ENCODE measurements around the gene ENGASE.

The ENGASE gene

DNA sequence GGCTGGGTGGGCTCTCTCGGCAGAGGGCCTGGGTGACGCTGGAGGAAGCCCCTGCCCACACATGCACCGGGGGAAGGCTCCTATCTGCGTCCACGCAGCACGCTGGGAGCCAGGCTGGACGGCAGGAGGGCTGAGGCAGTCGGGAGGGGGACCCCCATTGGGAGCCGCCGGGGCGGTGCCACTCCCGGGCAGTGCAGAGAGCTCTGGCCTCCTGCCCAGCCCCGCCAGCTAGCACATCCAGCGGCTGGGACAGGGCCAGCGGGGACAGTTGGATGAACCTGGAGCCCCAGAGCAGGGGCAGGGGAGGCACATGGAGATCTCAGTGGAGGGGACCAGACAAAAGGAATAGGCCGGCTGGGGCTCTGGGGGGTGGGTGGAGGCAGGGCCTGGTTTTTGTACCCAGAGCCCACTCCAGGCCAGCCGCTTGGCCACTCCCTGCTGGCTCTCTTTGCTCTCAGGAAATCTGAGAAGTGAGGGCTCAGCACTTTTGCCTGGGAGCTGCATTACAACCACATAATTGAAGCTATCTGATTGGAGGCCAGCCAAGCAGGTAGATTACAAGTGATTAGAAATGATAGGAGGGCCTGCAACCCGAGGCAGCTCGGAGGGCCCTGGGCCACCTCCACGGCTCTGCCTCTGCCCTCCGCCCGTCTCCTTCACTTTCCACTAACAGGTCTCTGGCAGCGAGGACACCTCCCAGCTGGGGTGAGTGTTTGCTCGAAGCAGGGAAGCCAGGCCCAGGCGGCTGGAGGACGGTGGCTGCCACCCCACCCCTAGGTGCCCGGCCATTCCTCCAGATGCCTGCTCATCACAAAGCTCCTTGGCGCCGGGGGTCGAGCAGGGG is 40.1 kb downstream of the ENGASE start:
- no peak for DNase-seq (ENCODE audit: low read depth in 3 of 3)

DNA sequence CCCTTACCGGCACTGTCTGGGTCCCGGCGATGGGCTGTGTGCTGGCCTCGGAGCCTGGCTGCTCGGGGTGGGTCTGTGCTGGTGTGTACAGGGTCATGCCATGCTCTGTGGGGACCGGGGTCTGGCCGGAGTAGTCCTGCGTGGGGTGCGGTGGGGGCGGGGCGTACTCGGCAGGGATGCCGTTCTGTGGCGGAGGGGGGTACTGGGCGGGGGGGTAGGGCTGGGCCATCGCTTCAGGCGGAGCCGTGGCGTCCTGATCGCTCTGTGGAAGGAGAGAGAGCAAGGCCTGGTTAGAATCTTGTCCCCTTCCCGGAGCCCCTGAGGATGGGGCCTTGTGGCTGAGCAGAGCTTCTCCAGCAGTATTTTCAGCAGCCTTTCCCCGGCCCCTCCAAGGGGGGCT is 40.9 kb downstream of the ENGASE start:
- no peak for DNase-seq (ENCODE audit: low read depth in 3 of 3)

DNA sequence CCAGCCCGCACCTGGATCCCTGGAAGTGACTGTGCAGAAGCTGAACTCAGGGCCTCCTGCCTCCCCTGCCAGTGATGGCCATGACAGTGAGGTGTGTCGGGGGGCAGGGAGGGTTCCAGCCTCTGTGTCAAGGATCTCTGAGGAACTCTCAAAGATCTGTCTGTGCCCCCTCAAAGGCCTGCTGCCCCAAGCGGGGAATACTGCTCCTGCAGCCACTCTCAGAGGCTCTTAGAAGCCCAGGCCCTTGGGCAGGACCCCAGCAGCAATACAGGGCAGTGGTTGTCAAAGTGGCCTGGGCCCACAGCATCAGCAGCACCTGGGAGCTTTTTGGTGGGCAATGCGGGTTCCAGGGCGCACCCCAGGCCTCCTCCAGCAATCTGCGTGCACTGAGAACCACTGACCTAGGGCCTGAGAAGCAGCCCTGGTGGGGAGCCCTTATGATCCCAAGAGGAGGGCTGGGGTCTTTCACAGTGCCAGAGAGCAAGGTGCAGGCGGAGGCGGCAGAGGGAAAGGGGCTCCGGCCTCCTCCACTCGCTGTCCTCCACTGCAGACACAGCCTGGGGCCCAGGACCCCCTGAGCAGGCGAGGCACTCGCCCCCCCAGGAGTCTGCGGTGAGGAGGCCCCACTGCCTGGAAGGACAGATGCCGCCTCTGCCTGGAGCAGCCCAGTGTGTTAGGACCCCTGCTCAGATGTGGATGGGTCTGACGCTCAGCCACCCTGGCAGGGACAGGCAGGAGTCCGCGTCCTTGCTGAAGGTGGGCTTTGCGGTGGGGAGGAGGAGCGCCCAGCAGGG is 42.1 kb downstream of the ENGASE start:
- DNase-seq (ENCODE audit: low read depth in 3 of 3): no peak

DNA sequence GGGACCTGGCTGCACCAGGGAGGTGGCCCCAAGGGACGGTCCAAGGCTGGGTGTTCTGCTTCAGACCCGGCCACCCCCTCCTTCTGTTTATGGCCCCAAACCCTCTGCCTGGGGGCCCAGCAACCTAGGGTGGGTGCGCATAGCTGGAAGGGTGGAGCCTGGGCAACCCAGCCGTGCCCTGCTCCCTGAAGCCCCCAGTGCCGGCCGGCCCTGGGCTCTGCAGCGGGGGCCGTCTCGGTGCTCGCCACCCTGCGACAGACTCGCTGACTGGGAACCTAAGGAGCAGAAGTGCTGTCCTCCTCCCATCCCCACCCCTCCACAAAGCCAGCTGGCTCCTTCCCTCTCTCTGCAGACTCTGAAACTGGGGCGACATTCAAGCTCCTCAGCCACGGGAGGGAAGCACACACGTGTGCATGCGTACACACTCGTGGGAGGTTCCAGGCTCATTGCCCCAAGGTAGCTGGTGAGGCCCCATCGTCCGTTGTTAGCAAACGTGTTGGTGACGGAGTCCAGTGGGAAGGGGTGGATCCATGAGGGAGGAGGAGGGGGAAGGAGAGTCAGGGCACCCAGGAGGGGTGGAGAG is 43.4 kb downstream of the ENGASE start:
- no peak for DNase-seq (ENCODE audit: low read depth in 3 of 3)

DNA sequence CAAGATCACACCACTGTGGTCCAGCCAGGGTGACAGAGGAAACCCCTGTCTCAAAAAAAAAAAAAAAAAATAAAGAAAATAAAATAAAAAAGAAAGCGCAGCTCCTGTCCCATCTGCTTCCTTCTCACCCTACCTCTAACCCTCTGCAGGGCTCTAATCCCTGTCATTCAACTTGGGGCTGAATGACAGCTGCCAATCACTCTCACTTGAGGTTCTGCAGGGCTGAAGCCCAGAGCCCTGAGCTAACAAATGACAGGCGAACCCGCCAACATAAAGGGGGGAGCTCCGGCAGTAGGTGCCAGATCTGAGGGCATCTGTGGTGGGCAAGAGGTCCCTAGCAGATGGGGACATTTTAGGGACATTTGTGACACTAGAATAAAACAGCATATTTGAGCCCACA is 44.3 kb downstream of the ENGASE start:
- no peak for DNase-seq (ENCODE audit: low read depth in 3 of 3)

DNA sequence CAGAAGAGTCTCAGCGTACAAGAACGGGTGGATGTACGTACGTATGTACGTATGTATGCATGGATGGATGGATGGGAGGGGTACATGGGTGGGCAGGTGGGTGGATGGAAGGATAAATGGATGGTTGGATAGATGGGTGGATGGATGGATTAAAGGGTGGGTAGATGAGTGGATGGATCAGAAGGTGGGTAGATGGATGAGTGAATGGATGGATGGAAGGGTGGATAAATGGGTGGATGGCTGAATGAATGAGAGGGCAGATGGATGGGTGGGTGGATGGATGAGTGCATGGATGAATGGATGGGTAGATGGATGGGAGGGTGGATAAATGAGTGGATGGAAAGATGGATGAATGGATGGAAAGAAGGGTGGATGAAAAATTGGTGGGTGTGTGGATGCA is 45.6 kb downstream of the ENGASE start:
- no peak for DNase-seq (ENCODE audit: low read depth in 3 of 3)

DNA sequence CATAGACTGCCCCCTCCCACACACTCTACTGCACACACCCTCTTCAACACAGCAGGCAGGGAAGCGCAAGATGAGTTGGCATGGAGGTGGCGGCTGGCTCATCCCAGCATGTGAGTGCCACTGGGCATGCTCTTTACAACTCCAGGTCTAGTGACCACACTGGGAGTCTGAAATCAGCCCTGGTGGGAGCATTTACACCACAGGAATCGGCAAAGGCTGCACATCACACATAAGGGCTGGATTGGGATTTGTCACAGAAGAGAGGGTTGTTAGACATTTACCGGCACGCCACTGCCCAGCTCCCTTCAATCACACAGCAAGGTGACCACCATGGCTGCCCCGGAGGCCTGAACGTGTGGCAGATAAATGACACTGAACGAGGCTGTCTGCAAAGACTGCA is 49.4 kb downstream of the ENGASE start:
- DNase-seq (ENCODE audit: low read depth in 3 of 3): no peak

DNA sequence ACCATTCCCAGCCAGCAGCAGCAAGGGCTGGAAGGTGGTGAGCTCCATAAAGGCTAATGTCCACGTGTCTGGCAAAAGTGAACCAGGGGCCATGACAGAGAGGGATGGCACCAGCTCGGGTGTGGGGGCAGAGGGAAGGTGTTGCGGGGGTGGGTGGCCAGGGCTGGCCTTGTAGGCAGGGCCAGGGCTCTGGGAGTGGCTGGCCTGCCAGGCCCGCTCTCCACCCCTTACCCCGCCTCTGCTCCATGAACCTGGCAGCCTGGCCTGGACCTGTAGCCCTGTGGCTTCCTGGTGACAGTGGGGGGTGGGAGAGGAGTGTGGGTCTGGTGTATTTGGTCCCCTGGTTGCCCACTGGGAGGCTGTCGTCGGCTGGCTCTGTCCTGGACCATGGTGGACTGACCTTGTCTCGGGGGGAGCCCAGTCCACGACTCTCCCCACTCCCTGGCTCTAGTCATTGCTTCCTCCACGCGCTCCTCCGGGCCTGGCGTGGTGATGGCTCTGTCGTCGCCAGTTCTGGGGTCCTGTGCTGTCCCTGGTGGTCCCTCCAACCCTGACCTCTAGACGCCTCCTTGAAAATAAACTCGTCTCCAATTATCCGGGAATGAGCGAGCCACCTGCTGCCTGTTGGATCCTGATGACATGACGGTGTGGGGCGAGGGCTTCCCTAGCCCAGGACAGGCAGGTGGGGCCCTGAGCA is 50.0 kb downstream of the ENGASE start:
- no peak for DNase-seq (ENCODE audit: low read depth in 3 of 3)

DNA sequence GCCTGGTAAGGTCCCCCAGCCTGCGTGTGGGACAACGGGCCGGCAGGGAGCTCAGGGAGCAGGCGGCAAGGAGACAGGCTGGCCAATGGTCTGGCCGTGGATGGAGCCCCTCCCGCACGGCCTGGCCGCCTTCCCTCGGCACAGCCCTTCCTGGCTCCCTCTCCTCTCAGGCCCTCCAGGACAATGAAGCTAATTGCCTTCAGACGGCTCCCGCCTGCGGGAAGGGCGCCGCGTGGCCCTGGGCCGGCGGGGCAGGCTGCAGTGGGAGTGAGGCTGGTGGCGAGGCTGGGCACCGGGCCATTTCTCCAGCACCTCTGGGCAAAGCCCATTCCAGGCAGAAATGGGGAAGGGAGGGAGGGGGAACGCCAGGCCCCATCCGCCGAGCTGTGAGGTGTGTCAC is 50.9 kb downstream of the ENGASE start:
- no peak for DNase-seq (ENCODE audit: low read depth in 3 of 3)

DNA sequence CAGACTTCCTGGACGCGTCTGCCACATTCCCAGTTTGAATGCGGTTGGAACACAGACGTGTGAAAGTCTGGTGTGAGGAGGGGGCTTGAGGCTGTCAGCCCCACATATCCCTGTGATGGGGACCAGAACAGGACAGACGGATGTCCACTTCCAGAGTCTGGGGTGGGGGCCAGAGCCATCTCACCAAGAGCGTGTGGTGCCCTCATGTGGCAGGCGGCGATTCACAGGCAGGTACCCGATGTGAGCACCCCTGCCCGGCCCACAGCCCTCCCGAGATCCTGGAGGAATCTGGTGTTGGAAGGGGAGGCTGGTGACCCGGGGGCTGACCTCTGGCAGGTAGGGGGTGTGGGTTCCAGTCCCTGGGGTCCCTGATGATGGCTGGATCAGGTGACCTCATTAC is 51.5 kb downstream of the ENGASE start:
- peak in 1 of 3 experiments; percentile 6 for DNase-seq (ENCODE audit: low read depth in 3 of 3)

DNA sequence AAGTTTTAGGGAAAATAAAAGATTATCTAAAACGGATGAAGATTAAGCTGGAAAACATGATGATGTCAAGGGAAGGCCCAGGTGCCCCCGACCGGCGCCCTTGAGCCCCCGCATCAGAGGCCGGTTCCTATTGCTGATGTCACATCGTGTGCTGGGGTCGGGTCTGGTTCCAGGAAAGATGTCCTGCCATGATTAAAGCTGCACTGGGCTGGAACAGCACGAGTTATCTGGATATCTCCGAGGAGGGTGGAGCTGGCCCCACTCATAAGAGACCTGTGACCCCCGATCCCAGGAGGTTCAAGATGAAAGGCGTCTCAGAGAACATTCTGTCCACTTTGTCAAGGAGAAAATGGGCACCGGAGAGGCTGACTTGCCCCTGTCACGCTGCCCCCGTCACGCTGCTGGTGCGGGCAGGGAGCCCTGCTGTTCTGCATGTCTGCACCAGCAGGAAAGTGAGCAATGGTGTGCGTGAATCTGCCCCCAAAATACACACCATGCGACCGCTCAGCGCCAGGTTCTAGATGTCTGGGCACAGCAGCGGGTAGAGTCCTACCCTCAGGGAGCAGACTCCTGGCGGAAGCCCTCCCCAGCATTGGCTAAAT is 53.0 kb downstream of the ENGASE start:
- DNase-seq (ENCODE audit: low read depth in 3 of 3): no peak

DNA sequence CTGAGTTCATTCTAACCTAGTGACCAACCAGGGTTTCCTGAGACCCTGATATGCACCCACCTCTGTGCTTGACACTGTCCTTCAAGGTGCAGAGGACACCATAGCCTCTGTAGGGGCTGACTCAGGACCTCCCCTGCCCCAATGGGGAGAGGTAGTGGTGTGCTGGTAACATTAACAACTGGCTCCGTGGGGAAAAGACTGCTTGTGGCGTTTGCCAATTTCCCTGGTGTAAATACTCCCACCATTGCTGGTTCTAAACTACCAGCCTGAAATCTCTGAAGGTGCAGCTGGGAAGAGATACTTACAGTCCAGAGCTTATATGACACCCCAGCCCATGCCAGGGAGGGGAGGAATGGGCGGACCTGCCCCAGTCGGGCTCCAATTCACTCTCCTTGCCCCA is 54.9 kb downstream of the ENGASE start:
- no peak for DNase-seq (ENCODE audit: low read depth in 3 of 3)

DNA sequence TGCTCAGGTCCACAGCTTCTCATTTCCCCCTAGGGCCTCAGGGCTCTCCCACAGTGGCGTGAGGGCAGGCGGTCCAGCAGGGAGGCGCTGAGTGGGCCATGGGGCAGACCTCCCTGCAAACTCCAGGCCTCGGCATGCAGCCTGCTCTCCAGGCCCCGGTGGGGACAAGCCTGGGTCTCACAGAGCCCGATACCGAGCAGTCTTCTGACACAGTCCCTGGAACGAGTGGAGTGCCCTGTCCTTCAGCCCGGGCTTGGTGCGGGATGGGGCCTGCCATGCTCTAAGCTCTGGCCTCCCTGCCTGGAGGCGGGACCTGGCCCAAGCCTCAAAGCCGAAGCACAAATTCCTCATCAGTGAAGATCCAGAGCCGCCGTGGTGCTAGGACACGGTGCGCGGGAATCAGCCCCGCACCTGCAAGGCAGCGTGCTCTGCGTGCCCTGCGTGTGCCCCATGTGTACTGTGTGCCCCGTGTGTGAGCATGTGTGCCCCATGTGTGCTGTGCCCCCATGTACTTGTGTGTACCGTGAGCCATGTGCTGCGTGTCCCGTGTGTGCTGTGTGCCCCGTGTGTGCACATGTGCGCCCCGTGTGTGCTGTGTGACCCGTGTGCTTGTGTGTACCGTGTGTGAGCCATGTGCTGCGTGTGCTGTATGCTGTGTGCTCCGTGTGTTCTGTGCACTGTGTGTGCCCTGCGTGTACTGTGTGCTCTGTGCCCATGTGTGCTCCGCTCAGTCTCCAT is 56.1 kb downstream of the ENGASE start:
- no peak for DNase-seq (ENCODE audit: low read depth in 3 of 3)

DNA sequence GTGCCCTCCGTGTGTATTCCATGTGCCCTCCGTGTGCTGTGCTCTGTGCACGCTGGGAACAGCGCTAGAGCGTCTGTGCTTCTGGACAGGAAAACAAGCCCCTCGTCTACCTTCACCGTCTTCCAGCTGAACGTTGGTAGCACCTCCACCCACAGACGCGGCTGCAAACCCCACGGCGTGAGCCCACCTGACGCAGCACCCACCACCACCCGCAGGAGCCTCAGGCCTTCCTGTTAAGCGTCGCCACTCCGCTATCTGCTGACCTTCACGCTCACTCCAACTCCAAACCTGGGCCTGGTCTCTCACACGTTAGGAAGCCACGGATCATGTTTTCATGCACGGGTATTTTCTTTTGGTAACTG is 56.6 kb downstream of the ENGASE start:
- DNase-seq (ENCODE audit: low read depth in 3 of 3): no peak

DNA sequence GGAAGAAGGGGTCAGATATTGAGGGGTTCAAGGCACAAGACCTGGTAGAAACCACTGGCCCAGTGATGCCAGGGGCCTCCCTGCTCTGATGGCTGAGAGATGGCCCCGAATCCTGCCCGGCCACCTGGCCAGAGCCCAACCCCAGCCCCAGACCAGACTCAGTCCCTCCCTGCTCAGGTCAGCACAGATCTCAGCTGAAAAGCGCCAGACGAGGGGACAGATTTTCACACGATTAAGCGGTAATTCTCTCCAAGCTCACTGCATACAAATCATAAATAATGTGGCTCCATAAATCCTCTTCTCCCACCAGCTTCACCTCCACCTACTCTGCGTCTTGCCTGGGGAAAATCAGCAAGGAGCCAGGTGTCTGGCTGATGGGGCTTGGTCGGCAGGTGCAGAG is 57.1 kb downstream of the ENGASE start:
- no peak for DNase-seq (ENCODE audit: low read depth in 3 of 3)

DNA sequence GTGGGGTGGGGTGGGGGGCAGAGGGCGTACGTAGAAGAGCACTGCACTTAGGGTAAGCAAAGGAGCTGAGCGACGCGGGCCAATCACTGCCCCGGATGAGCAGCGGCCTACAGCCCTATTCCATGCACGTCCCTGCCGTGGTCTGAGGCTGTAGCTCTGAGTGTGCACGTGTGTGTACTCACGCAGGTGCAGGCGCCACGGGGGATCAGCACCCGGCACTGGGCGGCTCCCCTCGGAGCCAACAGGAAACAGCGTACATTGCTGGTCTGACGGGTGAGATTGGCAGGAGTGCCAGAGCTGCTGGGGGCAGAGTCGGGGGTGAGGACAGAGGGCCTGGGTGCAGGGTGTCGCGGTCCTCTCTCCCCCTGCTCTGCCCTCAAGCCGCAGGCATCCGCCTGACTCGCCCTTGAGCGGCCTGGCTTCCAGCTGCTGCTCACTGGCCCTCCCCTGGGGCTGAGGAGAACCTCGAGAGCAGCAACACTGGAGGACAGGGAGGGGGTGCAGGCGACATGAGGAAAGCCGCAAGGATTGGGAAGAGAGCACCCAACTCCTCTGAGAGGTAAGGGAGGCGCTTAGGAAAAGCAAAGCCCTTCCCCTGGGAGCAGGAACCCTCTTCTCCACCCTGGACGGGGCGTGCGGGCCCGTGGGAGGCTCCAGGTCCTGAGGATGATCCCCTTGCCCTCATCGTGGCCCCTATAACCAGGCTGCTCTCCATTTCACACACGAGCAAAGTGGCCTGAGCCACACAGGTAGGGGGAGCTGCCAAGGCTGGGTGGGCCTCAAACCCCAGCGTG is 57.8 kb downstream of the ENGASE start:
- DNase-seq (ENCODE audit: low read depth in 3 of 3): no peak

DNA sequence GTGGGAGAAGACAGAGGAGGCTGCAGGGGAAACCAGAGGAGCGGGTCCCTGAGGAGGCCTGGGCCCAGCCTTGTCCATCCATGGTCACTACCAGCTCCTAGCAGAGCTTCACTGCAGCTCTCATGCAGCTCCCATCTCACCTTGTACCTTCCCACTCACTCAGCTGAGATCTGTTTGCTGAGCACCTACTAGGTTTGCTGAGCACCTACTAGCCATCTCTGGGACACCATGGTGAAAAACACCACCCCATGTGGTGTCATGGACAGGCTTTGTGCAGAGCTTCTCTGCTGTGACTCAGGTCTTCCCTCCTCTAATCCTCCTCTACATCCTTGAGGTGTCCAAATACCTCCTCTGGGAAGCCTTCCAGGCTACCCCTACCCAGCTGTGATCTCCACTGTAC is 58.6 kb downstream of the ENGASE start:
- DNase-seq (ENCODE audit: low read depth in 3 of 3): no peak

DNA sequence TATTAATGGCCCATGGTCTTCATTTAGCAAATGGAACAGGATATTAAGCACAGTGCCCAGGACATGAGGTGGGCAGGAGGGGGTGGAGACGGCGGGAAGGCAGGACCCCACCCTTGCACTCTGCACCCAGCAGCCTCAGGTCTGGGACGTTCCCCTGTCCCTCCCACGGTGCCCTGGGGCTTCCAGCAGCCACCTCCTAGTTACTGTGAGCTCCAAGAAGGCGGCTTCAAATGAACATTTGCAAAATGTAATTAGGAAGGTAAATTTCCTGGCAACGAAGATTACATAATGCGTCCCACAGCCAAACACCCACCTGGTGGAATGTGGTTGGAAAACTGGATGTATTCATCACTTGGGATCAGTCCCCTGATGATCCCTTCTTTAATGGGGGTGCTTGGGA is 59.4 kb downstream of the ENGASE start:
- DNase-seq (ENCODE audit: low read depth in 3 of 3): no peak

DNA sequence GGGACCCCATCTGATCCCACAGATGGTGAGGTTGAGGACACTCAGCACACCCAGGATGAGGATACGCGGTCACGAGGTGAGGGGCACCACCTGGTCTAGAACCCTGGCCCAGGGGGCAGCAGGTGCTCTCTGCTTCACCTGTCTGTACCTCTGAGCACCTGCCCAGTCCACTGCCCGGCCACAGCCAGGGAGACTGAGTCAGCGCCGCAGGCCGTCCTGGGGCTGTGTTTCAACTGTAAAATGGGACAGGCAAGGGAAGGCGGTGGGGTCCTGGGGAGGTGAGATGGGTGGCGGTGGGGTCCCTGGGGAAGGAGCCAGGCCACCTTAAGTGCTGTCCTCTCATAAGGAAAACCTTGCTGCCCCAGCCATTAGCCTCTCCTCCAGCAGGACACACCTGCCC is 60.4 kb downstream of the ENGASE start:
- DNase-seq (ENCODE audit: low read depth in 3 of 3): no peak

DNA sequence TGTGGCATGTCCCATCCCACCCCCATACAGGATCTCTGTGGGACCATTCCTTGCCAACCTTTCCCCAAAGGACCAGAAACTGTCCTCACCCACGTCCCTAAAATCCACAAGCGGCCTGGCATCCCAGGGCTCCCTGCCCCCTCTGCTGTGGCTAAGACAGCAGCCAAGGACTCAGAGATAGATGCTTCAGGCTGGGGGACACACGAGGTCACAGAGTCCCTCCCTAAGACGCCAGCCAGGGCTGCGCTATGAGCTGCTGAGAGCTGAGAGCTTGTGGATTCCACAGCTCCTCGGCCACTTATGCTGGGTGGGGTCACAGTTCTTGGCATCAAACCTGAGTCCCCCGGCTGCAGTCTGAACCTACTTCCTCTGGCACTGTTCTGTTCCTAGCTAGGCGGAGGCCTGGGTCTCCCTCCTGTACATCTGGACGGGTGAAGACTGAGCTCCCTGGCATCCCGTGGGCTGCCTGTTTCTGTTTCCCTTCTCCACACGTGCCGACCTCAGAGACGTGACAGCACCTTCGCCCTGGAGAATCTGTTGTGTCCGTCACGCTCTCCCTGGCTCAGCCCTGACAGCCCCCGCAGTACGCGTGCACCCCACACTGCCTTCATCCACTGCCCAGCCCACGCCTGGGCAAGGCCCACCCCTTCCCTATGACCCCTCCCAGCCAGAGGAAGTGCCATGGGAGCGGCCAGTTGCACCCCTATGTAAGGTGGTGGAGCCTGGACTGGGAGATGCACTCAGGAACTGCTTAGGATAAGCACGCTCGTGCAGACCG is 61.2 kb downstream of the ENGASE start:
- DNase-seq (ENCODE audit: low read depth in 3 of 3): no peak
